Ovary (tissue), 9 donors: ENCODE measurements around the gene SH3PXD2B. TPM values are rescaled to one million over a fixed set of nuclear protein-coding genes. Genes with fewer than 3 reads are reported as not detected.
A peak's percentile ranks its signal among the peaks of the same experiment; 100 is the strongest.

Source experiments
- DNase-seq, 5 donors: peaks; one replicate each; pipeline ENCODE4 v3.0.0-alpha.2; 2019 to 2020
- H3K27ac ChIP-seq, 2 donors: fragments of 200-600 bp; one replicate each; pipeline versions ENCODE4 v1.5.1 to v1.8.0; 2019 to 2022
- H3K27me3 ChIP-seq: fragments of 200-600 bp; one replicate; pipeline ENCODE4 v1.8.0; 2022
- H3K36me3 ChIP-seq: fragments of 200-600 bp; sonication (generic); one replicate; pipeline ENCODE4 v1.5.1; 2019
- H3K4me1 ChIP-seq: one replicate; pipeline ENCODE4 v1.8.1; 2013; ENCODE audit warnings: mild to moderate bottlenecking, moderate library complexity; ENCODE audit not compliant: insufficient read depth
- H3K4me3 ChIP-seq: fragments of 200-600 bp; sonication (generic); one replicate; pipeline ENCODE4 v1.5.1; 2017
- H3K9me3 ChIP-seq, 2 donors: fragments of 200-600 bp in 1 of 2; sonication (generic) in 1 of 2; one replicate each; pipeline versions ENCODE4 v1.5.1 to v1.8.1; 2013 to 2019; ENCODE audit warnings: mild to moderate bottlenecking in 1 of 2, moderate library complexity in 1 of 2
- EP300 ChIP-seq: sonication (generic); formaldehyde crosslinking; IDR thresholded peaks from one replicate; pipeline ENCODE4 v1.6.1; 2017; ENCODE audit warnings: antibody characterized with exemption
- POLR2A ChIP-seq: fragments of 450-650 bp; IDR thresholded peaks from one replicate; pipeline ENCODE4 v1.6.1; 2017; ENCODE audit warnings: antibody characterized with exemption, mild to moderate bottlenecking, moderate library complexity
- WGBS, 3 donors: extraction: QIAGEN DNeasy Blood & Tissue Kit in 1 of 3; methylation state at CpG; one replicate each; pipeline versions ENCODE4 v1.1.5 to v1.1.7; 2013 to 2017; 5-methylcytosine and 5-hydroxymethylcytosine counted together
- intact Hi-C, 4 donors: fragments of 100-400 bp; cut with DNase I; formaldehyde crosslinking; loops; one replicate each; pipeline versions ENCODE4 v1.11.0 to v1.15.1; 2022 to 2023
- polyA plus RNA-seq, 2 donors: library from polyadenylated mRNA; stranded (reverse); fragments of 200-250 nt in 1 of 2; fragments of 350-450 nt in 1 of 2; fragmentation: Illumina TruSeq in 1 of 2; extraction: RNeasy Lipid Tissue Mini Kit (QIAGEN cat#74804) in 1 of 2; gene quantifications; one replicate each; pipeline ENCODE4 v1.2.3, GENCODE V29; 2013 to 2014
- total RNA-seq, 7 donors: library from RNA; depleted of rRNA in 2 of 7; stranded (reverse); fragments of >200 nt in 2 of 7; fragmentation: NEBNext Ultra II Directional in 3 of 7; extraction: Animal tissue kit (Norgen Biotek cat#: 25700) in 3 of 7; gene quantifications; one replicate each; pipeline versions ENCODE4 v1.1.0 to v1.2.4, GENCODE V29; 2016 to 2023
- TF ChIP-seq, protein P1 (sequence below), 3 donors: fragments of 450-650 bp in 2 of 3; fragments of 200-600 bp in 1 of 3; IDR thresholded peaks; one replicate each; pipeline versions ENCODE4 v1.5.1 to v1.8.0; 2016 to 2022; ENCODE audit warnings: antibody characterized with exemption in 3 of 3, mild to moderate bottlenecking in 1 of 3
- donor health status: DM: no; HTN: no; CAD: no; lungs with moderate emphysema.
- donor health status: DM: no; HTN: no; CAD: no.
- donor health status: Bipolar disorder and iron deficiency.
- donor health status: DM: yes; HTN: yes; CAD: no.
- donor health status: DM: no; HTN: no; CAD: no.
- donor health status: DM: yes; HTN: yes; CAD: no.

The SH3PXD2B gene
- total and polyA plus RNA-seq, 9 donors: 13.0 to 71.8 (median 49.9) TPM

DNA sequence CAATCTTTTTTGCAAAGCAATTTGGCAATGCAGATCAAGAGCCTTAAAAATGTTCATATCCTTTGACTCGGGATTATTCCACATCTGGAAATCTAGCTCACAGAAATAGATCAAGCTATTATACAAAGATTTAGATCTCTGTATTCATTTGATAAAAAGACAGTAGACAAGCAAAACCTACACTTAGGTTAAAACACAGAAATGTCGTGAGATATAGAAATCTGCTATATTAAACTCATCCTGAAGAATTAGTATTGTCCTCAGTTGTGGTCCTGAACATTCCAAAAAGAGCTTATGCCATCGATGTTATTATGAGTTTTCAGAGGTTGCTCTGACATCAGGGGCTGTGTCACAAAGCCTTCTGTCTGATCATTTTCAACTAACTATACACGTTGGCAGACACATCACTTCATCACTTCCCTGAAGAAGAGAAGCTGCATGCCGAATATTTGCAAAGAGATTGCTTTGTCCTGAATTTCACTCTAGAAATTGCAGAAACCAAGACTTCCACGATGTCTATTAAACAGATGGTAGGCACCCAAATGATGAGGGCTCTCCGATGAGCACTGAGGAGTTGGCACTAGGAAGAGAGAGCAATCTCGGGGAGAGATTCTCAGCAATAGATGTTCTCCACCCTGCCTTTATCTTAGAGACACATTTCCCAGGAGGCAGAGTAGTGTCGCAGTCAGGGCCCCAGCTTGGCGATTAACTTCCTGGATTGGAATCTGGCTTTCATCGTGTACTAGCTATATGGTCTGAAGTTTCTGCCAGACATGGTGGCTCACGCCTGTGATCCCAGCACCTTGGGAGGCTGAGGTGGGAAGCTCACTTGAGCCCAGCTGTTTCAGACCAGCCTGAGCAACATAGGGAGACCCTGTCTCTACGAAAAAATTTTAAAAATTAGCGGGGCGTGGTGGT, 168.8 kb downstream of the SH3PXD2B start:
- Histone ChIP-seq H3K9me3 (no peaks in the 10 kb centered on the region), H3K4me1 (peaks cover 2% of the 10 kb centered on the region), H3K27me3 (no peaks in the 10 kb centered on the region), H3K27ac (no peak overlapping the region), H3K4me3 (no peak overlapping the region), H3K36me3 (no peaks in the 10 kb centered on the region)
- intact Hi-C loops: no loop called here
- TF ChIP-seq EP300: no peak
- TF ChIP-seq POLR2A: no peak
- TF ChIP-seq, protein P1, sequence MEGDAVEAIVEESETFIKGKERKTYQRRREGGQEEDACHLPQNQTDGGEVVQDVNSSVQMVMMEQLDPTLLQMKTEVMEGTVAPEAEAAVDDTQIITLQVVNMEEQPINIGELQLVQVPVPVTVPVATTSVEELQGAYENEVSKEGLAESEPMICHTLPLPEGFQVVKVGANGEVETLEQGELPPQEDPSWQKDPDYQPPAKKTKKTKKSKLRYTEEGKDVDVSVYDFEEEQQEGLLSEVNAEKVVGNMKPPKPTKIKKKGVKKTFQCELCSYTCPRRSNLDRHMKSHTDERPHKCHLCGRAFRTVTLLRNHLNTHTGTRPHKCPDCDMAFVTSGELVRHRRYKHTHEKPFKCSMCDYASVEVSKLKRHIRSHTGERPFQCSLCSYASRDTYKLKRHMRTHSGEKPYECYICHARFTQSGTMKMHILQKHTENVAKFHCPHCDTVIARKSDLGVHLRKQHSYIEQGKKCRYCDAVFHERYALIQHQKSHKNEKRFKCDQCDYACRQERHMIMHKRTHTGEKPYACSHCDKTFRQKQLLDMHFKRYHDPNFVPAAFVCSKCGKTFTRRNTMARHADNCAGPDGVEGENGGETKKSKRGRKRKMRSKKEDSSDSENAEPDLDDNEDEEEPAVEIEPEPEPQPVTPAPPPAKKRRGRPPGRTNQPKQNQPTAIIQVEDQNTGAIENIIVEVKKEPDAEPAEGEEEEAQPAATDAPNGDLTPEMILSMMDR (IDR thresholded peaks at IDR 0.05): no peak
- no peak for DNase-seq
- WGBS, 3 donors: 68 to 79% (median 74%) methylated on average over 15 of the region's 15 CpGs

DNA sequence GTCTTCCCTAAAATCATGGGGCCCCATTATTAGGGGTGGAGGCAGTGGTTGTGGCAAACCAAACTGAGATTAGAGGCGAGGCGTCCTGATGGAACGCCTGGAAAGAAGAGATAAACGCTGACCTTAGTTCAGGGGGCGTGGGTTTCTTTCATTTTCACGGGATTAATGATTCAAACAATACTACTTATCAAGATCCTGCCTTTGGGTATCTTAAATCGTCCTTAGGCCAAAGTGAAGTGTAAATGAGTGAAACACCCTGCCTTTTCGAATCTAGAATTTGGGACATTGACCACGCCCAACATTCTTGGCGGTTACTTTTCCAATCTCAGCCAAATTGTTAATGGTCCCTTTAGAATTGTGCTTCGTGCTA, 169.7 kb downstream of the SH3PXD2B start:
- no peak for DNase-seq
- TF ChIP-seq EP300 (no peak), POLR2A (no peak)
- TF ChIP-seq, protein P1 (IDR thresholded peaks at IDR 0.05): no peak

DNA sequence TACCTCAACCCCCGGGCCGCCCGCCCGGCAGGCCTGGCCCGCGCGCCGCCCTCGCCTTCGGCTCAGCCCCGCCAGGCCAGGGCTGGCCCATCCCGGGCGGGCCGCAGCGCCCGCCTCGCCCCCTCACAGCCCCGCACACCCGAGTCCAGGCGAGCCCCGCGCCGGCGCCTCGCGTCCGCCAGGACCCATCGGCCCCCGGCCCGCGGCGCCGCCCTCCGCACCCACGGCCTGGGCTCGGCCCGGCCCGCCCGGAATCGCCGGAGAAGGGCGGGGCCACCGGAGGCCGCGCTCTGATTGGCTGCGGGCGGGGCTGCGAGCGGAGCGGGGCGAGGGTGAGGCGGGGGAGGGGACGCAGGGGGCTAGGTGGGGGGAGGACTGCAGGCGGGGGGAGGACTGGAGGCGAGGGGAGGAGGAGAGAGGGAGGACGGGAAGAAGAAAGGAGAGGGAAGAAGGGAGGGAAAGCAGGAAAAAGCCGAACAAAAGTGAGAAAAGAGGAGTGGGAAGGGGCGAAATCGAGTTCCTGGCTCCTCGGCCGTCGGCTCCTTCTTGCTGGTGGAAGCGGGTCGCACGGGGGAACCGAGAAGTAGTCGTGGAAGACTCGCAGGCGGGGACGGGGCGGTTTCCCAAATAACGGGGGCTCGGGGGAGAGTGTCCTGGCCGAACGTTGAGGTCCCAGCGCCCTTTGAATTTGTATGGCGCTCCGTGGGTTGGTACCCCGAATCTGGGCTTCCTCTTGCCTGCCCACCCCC, 170.3 kb downstream of the SH3PXD2B start:
- DNase-seq: peak; percentile 89 to 92 (median 90)
- intact Hi-C loops: loop anchor here in 3 of 4 donors (5.0 kb wide), 2 partner anchors 97 to 168 kb away; partner anchors contain the start of genes SH3PXD2B (in 3 of the 3) and STK10 (in 1 of the 3)
- H3K4me3 ChIP-seq: peak overlapping the region; percentile 55
- WGBS, 3 donors: 1% methylated on average over 35 to 79 of the region's 79 CpGs
- no peaks in the 10 kb centered on the region for H3K9me3 ChIP-seq
- H3K27ac ChIP-seq: peak overlapping the region; percentile 86 to 90
- peaks cover 4% of the 10 kb centered on the region for H3K4me1 ChIP-seq
- no peaks in the 10 kb centered on the region for H3K27me3 ChIP-seq
- H3K36me3 ChIP-seq: no peaks in the 10 kb centered on the region
- no peak for TF ChIP-seq POLR2A
- no peak for TF ChIP-seq EP300
- TF ChIP-seq, protein P1 (IDR thresholded peaks at IDR 0.05): no peak

More for the DNA sequence above, 169.7 kb downstream of the SH3PXD2B start:
- no peaks in the 10 kb centered on the region for H3K27me3 ChIP-seq
- peaks cover 4% of the 10 kb centered on the region for H3K4me1 ChIP-seq
- H3K36me3 ChIP-seq: no peaks in the 10 kb centered on the region
- 1 to 2% (median 2%) methylated on average over 11 of the region's 11 CpGs for WGBS, 3 donors
- H3K9me3 ChIP-seq: no peaks in the 10 kb centered on the region
- H3K4me3 ChIP-seq: peak overlapping the region; percentile 55
- intact Hi-C loops: loop anchor here in 3 of 4 donors (5.0 kb wide), 2 partner anchors 97 to 168 kb away; partner anchors contain the start of genes SH3PXD2B (in 3 of the 3) and STK10 (in 1 of the 3)
- peak overlapping the region; percentile 86 to 90 for H3K27ac ChIP-seq
